Gastrocnemius medialis (tissue), 4 donors: ENCODE data around the gene VPS26A. TPM values are rescaled to one million over a fixed set of nuclear protein-coding genes. Genes with fewer than 3 reads are reported as not detected.

Experiments used
- ATAC-seq, 2 donors: fragments of 150-250 bp; one replicate each; pipeline ENCODE4 v1.9.1; 2016
- DNase-seq, 2 donors: peaks; one replicate each; pipeline ENCODE4 v3.0.0-alpha.2; 2019
- H3K27ac ChIP-seq, 4 donors: fragments of 200-600 bp; sonication (generic); 1 replicate in 1 of 4; 2 replicates in 3 of 4; pipeline ENCODE4 v1.5.1; 2016 to 2018; ENCODE audit warnings: mild to moderate bottlenecking in 2 of 4, moderate library complexity in 1 of 4
- H3K27me3 ChIP-seq, 3 donors: fragments of 200-600 bp; sonication (generic) in 2 of 3; 1 replicate in 1 of 3; 2 replicates in 2 of 3; pipeline versions ENCODE4 v1.5.1 to v1.6.0; 2016 to 2019; ENCODE audit warnings: mild to moderate bottlenecking in 1 of 3, moderate library complexity in 1 of 3
- H3K36me3 ChIP-seq, 2 donors: fragments of 200-600 bp; sonication (generic) in 1 of 2; one replicate each; pipeline ENCODE4 v1.5.1; 2017 to 2018
- H3K4me1 ChIP-seq, 2 donors: fragments of 200-600 bp; sonication (generic) in 1 of 2; one replicate each; pipeline ENCODE4 v1.5.1; 2016 to 2017; ENCODE audit warnings: mild to moderate bottlenecking in 2 of 2
- H3K4me3 ChIP-seq, 4 donors: fragments of 200-600 bp; sonication (generic) in 3 of 4; 1 replicate in 1 of 4; 2 replicates in 3 of 4; pipeline ENCODE4 v1.5.1; 2016 to 2019; ENCODE audit warnings: mild to moderate bottlenecking in 2 of 4
- H3K9me3 ChIP-seq, 3 donors: fragments of 200-600 bp; sonication (generic) in 2 of 3; 1 replicate in 1 of 3; 2 replicates in 2 of 3; pipeline ENCODE4 v1.5.1; 2016 to 2019
- CTCF ChIP-seq, 5 experiments: fragments of 450-650 bp in 3 of 5; fragments of 200-600 bp in 2 of 5; sonication (generic) in 2 of 5; IDR thresholded peaks in 4 of 5; conservative IDR thresholded peaks in 1 of 5; 1 replicate in 4 of 5; 2 replicates in 1 of 5; pipeline ENCODE4 v1.5.1; 2016 to 2019; ENCODE audit warnings: antibody characterized with exemption in 5 of 5, mild to moderate bottlenecking in 3 of 5, moderate library complexity in 3 of 5
- POLR2A ChIP-seq, 2 donors: fragments of 450-650 bp; IDR thresholded peaks; one replicate each; pipeline ENCODE4 v1.6.1; 2017; ENCODE audit warnings: antibody characterized with exemption in 2 of 2, mild to moderate bottlenecking in 2 of 2, moderate library complexity in 2 of 2
- in situ Hi-C, 4 donors: fragments of 200-750 bp; cut with MboI; loops; one replicate each; pipeline versions ENCODE4 v1.15.0 to v1.8.0; 2017; ENCODE audit warnings: low sequenced_read_pairs in 4 of 4
- intact Hi-C: fragments of 100-400 bp; cut with DNase I; formaldehyde crosslinking; loops from one replicate; pipeline ENCODE4 v1.15.1; 2023; ENCODE audit warnings: low total_unique reads
- total RNA-seq, 4 donors: library from RNA; depleted of rRNA; stranded (reverse); fragments of >200 nt; gene quantifications; one replicate each; pipeline versions ENCODE4 v1.1.0 to v1.2.3, GENCODE V29; 2016

Gene VPS26A
- total RNA-seq, 4 donors from 2014 or later = 21.0 to 31.1 (median 25.4) TPM

GRCh38 chr10:69080226-69080625 lies 43.8 kb upstream of the VPS26A start:
- Histone ChIP-seq H3K4me1 (peaks cover 0 to 3% of the 10 kb centered on the region in 2 donors), H3K27me3 (no peaks in the 10 kb centered on the region), H3K9me3 (no peaks in the 10 kb centered on the region), H3K27ac (no peak overlapping the region), H3K36me3 (no peaks in the 10 kb centered on the region), H3K4me3 (no peak overlapping the region)
- TF ChIP-seq CTCF (IDR thresholded peaks at IDR 0.05 in 4 of 5, conservative IDR thresholded peaks at IDR 0.05 in 1 of 5) = no peak
- intact Hi-C loops (no loop called here), in situ Hi-C loops (no loop called here)
- ATAC-seq = no peak
- DNase-seq = no peak

- TF ChIP-seq POLR2A (IDR thresholded peaks at IDR 0.05) (peak; percentile 13 to 53), CTCF (IDR thresholded peaks at IDR 0.05 in 4 of 5, conservative IDR thresholded peaks at IDR 0.05 in 1 of 5) (no peak)
- Histone ChIP-seq H3K27me3 (no peaks in the 10 kb centered on the region), H3K4me1 (peaks cover 7 to 11% of the 10 kb centered on the region in 2 donors), H3K36me3 (no peaks in the 10 kb centered on the region), H3K27ac (peak overlapping the region; percentile 79 to 85 (median 83)), H3K4me3 (peak overlapping the region in 3 of 4 donors; percentile 20 to 31 (median 23)), H3K9me3 (no peaks in the 10 kb centered on the region)
- peak; percentile 40 to 69 for ATAC-seq
- no peak for DNase-seq
- intact Hi-C loops = no loop called here
- in situ Hi-C loops = no loop called here
Observed at GRCh38 chr10:69086001-69086509, 37.9 kb upstream of the VPS26A start.

DNA sequence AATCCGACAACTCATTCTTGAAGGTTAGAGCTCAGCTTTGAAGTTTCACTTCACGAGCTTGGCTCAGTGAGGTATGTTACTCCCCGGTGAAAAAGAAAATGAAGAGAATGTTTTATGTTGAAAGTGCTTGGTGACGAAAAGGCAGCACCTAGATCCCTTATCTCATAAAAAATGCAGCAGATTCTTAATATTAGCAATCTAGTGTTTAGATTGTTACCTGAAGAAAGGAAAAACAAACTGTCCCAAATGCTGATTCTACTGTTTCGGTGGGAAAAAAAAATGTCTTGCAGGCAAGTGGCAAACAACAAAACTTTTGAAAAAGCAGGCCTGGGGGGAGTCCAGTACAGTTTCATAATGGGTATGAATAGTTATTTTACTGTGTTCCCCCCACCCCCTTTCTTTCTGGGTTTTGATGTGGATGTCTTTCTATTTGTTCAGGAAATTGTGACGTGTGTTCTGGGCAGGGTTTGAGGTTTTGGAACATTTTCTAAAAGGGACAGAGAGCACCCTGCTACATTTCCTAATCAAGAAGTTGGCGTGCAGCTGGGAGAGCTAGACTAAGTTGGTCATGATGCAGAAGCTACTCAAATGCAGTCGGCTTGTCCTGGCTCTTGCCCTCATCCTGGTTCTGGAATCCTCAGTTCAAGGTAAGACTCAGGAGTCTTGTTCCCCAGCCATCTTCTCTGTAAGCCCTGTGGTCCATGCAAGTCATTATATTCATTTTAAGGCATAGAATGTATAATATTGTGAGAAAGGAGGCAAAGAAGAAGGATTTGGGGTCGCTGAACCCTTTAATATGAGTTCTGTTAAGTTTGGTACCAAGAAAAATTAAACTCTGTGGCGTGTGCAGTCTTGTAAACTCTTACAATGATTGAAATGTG lies 36.1 kb upstream of the VPS26A start, which contains the start of gene SRGN:
Gene SRGN, plus strand, starts transcription at position 514 of the 881 bp plus-strand sequence. Its CDS starts 55 bp downstream, at position 569.
- in situ Hi-C loops = no loop called here
- peak; percentile 69 to 88 for TF ChIP-seq POLR2A (IDR thresholded peaks at IDR 0.05)
- no peak for TF ChIP-seq CTCF (IDR thresholded peaks at IDR 0.05 in 4 of 5, conservative IDR thresholded peaks at IDR 0.05 in 1 of 5)
- H3K9me3 ChIP-seq = no peaks in the 10 kb centered on the region
- intact Hi-C loops = no loop called here
- DNase-seq (peak; percentile 54 to 65), ATAC-seq (peak; percentile 77 to 82)
- H3K36me3 ChIP-seq = no peaks in the 10 kb centered on the region
- peak within 1 kb of the TSS; percentile 79 to 85 (median 83) for H3K27ac ChIP-seq
- peaks cover 7 to 11% of the 10 kb centered on the region in 2 donors for H3K4me1 ChIP-seq
- no peaks in the 10 kb centered on the region for H3K27me3 ChIP-seq
- H3K4me3 ChIP-seq = peak within 1 kb of the TSS; percentile 39 to 58 (median 47)

- no peaks in the 10 kb centered on the region for H3K27me3 ChIP-seq
- no peak for ATAC-seq
- in situ Hi-C loops = no loop called here
- H3K4me1 ChIP-seq = peaks cover 7 to 16% of the 10 kb centered on the region in 2 donors
- H3K27ac ChIP-seq = peak overlapping the region; percentile 79 to 85 (median 83)
- H3K9me3 ChIP-seq = no peaks in the 10 kb centered on the region
- no peaks in the 10 kb centered on the region for H3K36me3 ChIP-seq
- peak overlapping the region; percentile 39 to 58 (median 47) for H3K4me3 ChIP-seq
- intact Hi-C loops = no loop called here
- no peak for TF ChIP-seq POLR2A (IDR thresholded peaks at IDR 0.05)
- TF ChIP-seq CTCF (IDR thresholded peaks at IDR 0.05 in 4 of 5, conservative IDR thresholded peaks at IDR 0.05 in 1 of 5) = no peak
- DNase-seq = no peak
Observed at GRCh38 chr10:69088471-69088769, 35.6 kb upstream of the VPS26A start.
